Retinal pigment epithelial cell (primary cell): ENCODE data around the gene SNAPC4.
A peak's percentile ranks its signal among the peaks of the same experiment; 100 is the strongest.

Experiments used
- DNase-seq: peaks from one replicate; pipeline ENCODE4 v3.0.0-alpha.2; 2010; ENCODE audit warnings: low read depth
- H3K4me3 ChIP-seq: 2 replicates; pipeline ENCODE4 v1.5.1; 2011; ENCODE audit warnings: mild to moderate bottlenecking, low read length, control low read depth, moderate library complexity
- CTCF ChIP-seq: conservative IDR thresholded peaks from 2 replicates; pipeline ENCODE4 v1.5.1; 2011; ENCODE audit warnings: low read depth, low read length, control low read depth, inconsistent platforms

Gene SNAPC4

GRCh38 chr9:136401173-136401922, 1.4 kb upstream of the SNAPC4 start:
- H3K4me3 ChIP-seq: no peak overlapping the region
- TF ChIP-seq CTCF: no peak
- DNase-seq: no peak

GRCh38 chr9:136399176-136400037, 563 bp downstream of the SNAPC4 start:
- no peak for DNase-seq
- no peak for TF ChIP-seq CTCF
- peak overlapping the region; percentile 82 for H3K4me3 ChIP-seq

- H3K4me3 ChIP-seq: no peak overlapping the region
- TF ChIP-seq CTCF: no peak
- DNase-seq: no peak
Observed at GRCh38 chr9:136398286-136398685, 1.7 kb downstream of the SNAPC4 start.

GRCh38 chr9:136397643-136398042, 2.3 kb downstream of the SNAPC4 start:
- no peak overlapping the region for H3K4me3 ChIP-seq
- TF ChIP-seq CTCF: no peak
- no peak for DNase-seq

GRCh38 chr9:136396219-136396515, 3.8 kb downstream of the SNAPC4 start:
- TF ChIP-seq CTCF: no peak
- H3K4me3 ChIP-seq: no peak overlapping the region
- DNase-seq: no peak

- no peak for TF ChIP-seq CTCF
- no peak overlapping the region for H3K4me3 ChIP-seq
- no peak for DNase-seq
Observed at GRCh38 chr9:136395345-136396218, 4.4 kb downstream of the SNAPC4 start.
